Chondrocyte (in vitro differentiated cells): ENCODE results near the gene KRT6A. TPM values are rescaled to one million over a fixed set of nuclear protein-coding genes. Genes with fewer than 3 reads are reported as not detected.
"Not testable (repeated sequence)": the region's sequence is repeated elsewhere in the genome, so short reads cannot be mapped to it uniquely, and the experiment has no call there.

Experiments used
- DNase-seq: peaks from one replicate; pipeline ENCODE4 v3.0.0; 2021; ENCODE audit warnings: mixed read lengths, low spot score
- H3K27ac Mint-ChIP-seq: one replicate; pipeline ENCODE4 v1.8.0; 2021; ENCODE audit warnings: mild to moderate bottlenecking, moderate library complexity, mixed read lengths; ENCODE audit not compliant: unreplicated experiment
- H3K27me3 Mint-ChIP-seq: 2 replicates; pipeline ENCODE4 v1.8.0; 2021; ENCODE audit warnings: low read depth, mixed read lengths
- H3K36me3 Mint-ChIP-seq: 2 replicates; pipeline ENCODE4 v1.8.0; 2021; ENCODE audit warnings: low read depth, mixed read lengths
- H3K4me1 Mint-ChIP-seq: 2 replicates; pipeline ENCODE4 v1.8.0; 2021; ENCODE audit warnings: low read depth, mild to moderate bottlenecking, mixed read lengths
- H3K4me3 Mint-ChIP-seq: one replicate; pipeline ENCODE4 v1.8.0; 2021; ENCODE audit warnings: mild to moderate bottlenecking, moderate library complexity, mixed read lengths; ENCODE audit not compliant: unreplicated experiment
- H3K9me3 Mint-ChIP-seq: 2 replicates; pipeline ENCODE4 v1.8.0; 2021; ENCODE audit warnings: low read depth, mixed read lengths
- CTCF ChIP-seq: fragments of 200-600 bp; sonication (generic); IDR thresholded peaks from 2 replicates; pipeline ENCODE4 v1.5.0; 2021; ENCODE audit warnings: antibody characterized with exemption, mild to moderate bottlenecking, moderate library complexity
- total RNA-seq: library from RNA; stranded (reverse); gene quantifications from 3 replicates; pipeline ENCODE4 v1.2.1, GENCODE V29; 2021

The KRT6A gene
- total RNA-seq, 1 donor from 2014 or later = not detected

- Mint-ChIP-seq H3K27me3 (peaks cover 41% of the 10 kb centered on the region), H3K27ac (no peak overlapping the region), H3K9me3 (peaks cover 4% of the 10 kb centered on the region)
Measured at GRCh38 chr12:52495389-52495788, 2.3 kb upstream of the KRT6A start.

GRCh38 chr12:52494518-52494917 is 1.5 kb upstream of the KRT6A start:
- no peaks in the 10 kb centered on the region for H3K36me3 Mint-ChIP-seq

More at GRCh38 chr12:52495389-52495788, 2.3 kb upstream of the KRT6A start:
- TF ChIP-seq CTCF = no peak
- peaks cover 42% of the 10 kb centered on the region for H3K4me1 Mint-ChIP-seq
- no peak for DNase-seq
- no peaks in the 10 kb centered on the region for H3K36me3 Mint-ChIP-seq
- H3K4me3 Mint-ChIP-seq = no peak overlapping the region

DNA sequence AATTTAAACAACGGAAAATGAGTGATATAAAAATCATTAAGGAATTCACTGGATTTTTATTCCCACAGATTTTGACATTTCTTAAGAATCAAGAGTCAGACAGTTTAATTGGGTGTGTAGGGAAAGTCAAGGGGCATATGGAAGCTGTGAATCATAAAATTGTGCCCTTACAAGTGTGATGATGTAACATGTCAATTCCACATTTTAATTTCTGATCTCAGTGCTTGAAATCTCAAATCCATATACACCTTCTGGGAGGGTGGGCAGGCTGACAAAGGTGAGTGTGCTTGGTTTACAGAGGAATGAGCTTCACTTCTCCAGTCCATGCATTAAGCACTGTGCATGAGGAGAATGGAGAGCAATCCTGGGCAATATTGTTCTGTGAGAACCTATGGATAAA is 1.0 kb upstream of the KRT6A start:
- Mint-ChIP-seq H3K9me3 (no peaks in the 10 kb centered on the region), H3K4me1 (peaks cover 33% of the 10 kb centered on the region), H3K27ac (no peak overlapping the region), H3K36me3 (no peaks in the 10 kb centered on the region), H3K4me3 (no peak overlapping the region), H3K27me3 (peaks cover 52% of the 10 kb centered on the region)
- no peak for TF ChIP-seq CTCF
- no peak for DNase-seq

More at GRCh38 chr12:52494518-52494917, 1.5 kb upstream of the KRT6A start:
- DNase-seq = no peak
- Mint-ChIP-seq H3K4me1 (peaks cover 34% of the 10 kb centered on the region), H3K9me3 (no peaks in the 10 kb centered on the region), H3K4me3 (no peak overlapping the region), H3K27me3 (peaks cover 49% of the 10 kb centered on the region), H3K27ac (no peak overlapping the region)
- no peak for TF ChIP-seq CTCF

GRCh38 chr12:52492405-52492804 is 652 bp downstream of the KRT6A start:
- H3K4me1 Mint-ChIP-seq = peaks cover 33% of the 10 kb centered on the region
- H3K4me3 Mint-ChIP-seq, DNase-seq, H3K9me3 Mint-ChIP-seq, H3K27ac Mint-ChIP-seq, H3K36me3 Mint-ChIP-seq: not testable (repeated sequence)
- H3K27me3 Mint-ChIP-seq = peaks cover 54% of the 10 kb centered on the region

DNA sequence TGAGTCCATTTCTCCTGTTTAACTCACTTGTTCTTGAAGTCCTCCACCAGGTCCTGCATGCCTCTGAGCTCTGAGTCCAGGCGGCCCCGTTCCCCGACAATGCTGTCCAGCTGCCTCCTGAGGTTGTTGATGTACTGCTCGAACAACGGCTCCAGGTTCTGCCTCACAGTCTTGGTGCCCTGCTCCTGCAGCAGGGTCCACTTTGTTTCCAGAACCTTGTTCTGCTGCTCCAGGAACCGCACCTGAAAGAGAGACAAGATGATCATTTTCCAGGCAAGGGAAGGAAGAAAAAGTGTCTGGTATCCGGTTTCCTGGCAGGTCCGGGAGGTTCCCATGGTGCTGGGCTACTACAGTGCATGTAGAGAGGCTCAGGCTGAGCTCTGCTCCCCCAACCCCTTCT is 1.6 kb downstream of the KRT6A start:
- Mint-ChIP-seq H3K27me3 (peaks cover 58% of the 10 kb centered on the region), H3K4me1 (peaks cover 27% of the 10 kb centered on the region)
- not testable (repeated sequence) for H3K4me3 Mint-ChIP-seq, DNase-seq, H3K9me3 Mint-ChIP-seq, H3K36me3 Mint-ChIP-seq, H3K27ac Mint-ChIP-seq

DNA sequence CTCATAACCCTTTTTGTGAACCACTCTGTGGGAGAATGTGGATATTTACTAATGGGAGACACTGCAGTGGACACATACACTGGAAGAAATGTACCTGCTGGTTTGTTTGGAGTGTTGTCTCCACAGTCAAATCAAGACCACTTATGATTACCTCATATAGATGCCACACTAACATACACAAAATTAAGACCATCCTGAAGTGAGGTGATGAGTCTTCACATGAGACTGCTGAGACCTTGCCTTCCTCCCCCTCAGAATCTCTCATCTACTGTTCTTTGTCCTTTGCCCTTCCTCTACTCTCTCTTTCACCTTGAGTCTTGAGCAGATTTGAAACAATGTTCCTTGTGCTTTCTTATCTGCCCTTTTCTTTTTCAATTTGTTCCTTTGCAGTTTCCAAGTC is 4.3 kb downstream of the KRT6A start:
- Mint-ChIP-seq H3K4me1 (no peaks in the 10 kb centered on the region), H3K9me3 (peaks cover 12% of the 10 kb centered on the region), H3K27me3 (peaks cover 71% of the 10 kb centered on the region), H3K27ac (no peak overlapping the region), H3K36me3 (peaks cover 4% of the 10 kb centered on the region), H3K4me3 (no peak overlapping the region)
- TF ChIP-seq CTCF = no peak
- DNase-seq = no peak

- not testable (repeated sequence) for H3K4me1 Mint-ChIP-seq, DNase-seq, H3K27ac Mint-ChIP-seq, H3K4me3 Mint-ChIP-seq, H3K36me3 Mint-ChIP-seq
- H3K9me3 Mint-ChIP-seq = peaks cover 13% of the 10 kb centered on the region
- peaks cover 72% of the 10 kb centered on the region for H3K27me3 Mint-ChIP-seq
Measured at GRCh38 chr12:52487744-52488443, 5.2 kb downstream of the KRT6A start.
